Measurements from ENCODE around the gene SLC26A9. TPM values are rescaled to one million over a fixed set of nuclear protein-coding genes. Genes with fewer than 3 reads are reported as not detected.

SLC26A9 gene
- total RNA-seq, 1 experiment from 2014 or later, result not detected

DNA sequence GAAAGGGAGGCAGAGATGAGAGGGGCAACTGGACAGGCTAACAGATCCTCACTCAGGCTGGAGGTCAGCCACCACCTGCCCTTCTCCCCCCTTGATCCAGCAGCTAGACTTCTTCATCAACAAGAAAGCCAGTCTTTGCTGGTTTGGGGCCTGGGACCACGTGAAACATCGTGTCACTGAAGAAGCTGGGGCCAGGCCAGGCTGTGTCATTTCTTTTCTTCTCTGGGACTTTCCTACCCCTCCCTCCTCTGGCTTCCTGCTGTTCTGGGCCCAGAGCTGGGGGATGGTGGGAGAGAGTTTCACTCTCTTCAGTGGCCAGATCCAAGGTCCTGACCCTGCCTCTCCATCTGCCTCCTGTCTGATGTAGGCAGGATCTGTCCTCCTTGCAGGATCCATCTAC, 18.1 kb upstream of the SLC26A9 start:
- DNase-seq (ENCODE audit: low read depth, low spot score), result no peak
- intact Hi-C loops (cut with micrococcal nuclease; ENCODE audit: unreplicated experiment) (no loop called here), in situ Hi-C loops (cut with HindIII; ENCODE audit: low pct_unique_long_range_greater_than_20kb, low sequenced_read_pairs) (no loop called here)
- H3K27ac ChIP-seq (ENCODE audit: low read length), result no peak overlapping the region
- no peak overlapping the region for H3K4me3 ChIP-seq (ENCODE audit: low read depth in 2 of 2, low read length in 2 of 2)
- no peak for ATAC-seq
- no peaks in the 10 kb centered on the region for H3K9me3 ChIP-seq (ENCODE audit: control insufficient read depth, insufficient read depth, low read depth, low read length)
- no TSS peak for BruUV-seq (replicated peaks)
- TF ChIP-seq SIN3A (IDR thresholded peaks at IDR 0.05; ENCODE audit: borderline replicate concordance, insufficient read depth, low read depth, low read length) (no peak), TCF7L2 (IDR thresholded peaks at IDR 0.05; ENCODE audit: low read depth, low read length) (no peak), POLR2AphosphoS5 (IDR thresholded peaks at IDR 0.05; ENCODE audit: low read depth, low read length) (no peak)
- TF ChIP-seq, protein P1, sequence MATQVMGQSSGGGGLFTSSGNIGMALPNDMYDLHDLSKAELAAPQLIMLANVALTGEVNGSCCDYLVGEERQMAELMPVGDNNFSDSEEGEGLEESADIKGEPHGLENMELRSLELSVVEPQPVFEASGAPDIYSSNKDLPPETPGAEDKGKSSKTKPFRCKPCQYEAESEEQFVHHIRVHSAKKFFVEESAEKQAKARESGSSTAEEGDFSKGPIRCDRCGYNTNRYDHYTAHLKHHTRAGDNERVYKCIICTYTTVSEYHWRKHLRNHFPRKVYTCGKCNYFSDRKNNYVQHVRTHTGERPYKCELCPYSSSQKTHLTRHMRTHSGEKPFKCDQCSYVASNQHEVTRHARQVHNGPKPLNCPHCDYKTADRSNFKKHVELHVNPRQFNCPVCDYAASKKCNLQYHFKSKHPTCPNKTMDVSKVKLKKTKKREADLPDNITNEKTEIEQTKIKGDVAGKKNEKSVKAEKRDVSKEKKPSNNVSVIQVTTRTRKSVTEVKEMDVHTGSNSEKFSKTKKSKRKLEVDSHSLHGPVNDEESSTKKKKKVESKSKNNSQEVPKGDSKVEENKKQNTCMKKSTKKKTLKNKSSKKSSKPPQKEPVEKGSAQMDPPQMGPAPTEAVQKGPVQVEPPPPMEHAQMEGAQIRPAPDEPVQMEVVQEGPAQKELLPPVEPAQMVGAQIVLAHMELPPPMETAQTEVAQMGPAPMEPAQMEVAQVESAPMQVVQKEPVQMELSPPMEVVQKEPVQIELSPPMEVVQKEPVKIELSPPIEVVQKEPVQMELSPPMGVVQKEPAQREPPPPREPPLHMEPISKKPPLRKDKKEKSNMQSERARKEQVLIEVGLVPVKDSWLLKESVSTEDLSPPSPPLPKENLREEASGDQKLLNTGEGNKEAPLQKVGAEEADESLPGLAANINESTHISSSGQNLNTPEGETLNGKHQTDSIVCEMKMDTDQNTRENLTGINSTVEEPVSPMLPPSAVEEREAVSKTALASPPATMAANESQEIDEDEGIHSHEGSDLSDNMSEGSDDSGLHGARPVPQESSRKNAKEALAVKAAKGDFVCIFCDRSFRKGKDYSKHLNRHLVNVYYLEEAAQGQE (IDR thresholded peaks at IDR 0.05; ENCODE audit: insufficient read depth in 1 of 2, low read depth in 2 of 2, low read length in 1 of 2), result no peak
- TF ChIP-seq, protein P2, sequence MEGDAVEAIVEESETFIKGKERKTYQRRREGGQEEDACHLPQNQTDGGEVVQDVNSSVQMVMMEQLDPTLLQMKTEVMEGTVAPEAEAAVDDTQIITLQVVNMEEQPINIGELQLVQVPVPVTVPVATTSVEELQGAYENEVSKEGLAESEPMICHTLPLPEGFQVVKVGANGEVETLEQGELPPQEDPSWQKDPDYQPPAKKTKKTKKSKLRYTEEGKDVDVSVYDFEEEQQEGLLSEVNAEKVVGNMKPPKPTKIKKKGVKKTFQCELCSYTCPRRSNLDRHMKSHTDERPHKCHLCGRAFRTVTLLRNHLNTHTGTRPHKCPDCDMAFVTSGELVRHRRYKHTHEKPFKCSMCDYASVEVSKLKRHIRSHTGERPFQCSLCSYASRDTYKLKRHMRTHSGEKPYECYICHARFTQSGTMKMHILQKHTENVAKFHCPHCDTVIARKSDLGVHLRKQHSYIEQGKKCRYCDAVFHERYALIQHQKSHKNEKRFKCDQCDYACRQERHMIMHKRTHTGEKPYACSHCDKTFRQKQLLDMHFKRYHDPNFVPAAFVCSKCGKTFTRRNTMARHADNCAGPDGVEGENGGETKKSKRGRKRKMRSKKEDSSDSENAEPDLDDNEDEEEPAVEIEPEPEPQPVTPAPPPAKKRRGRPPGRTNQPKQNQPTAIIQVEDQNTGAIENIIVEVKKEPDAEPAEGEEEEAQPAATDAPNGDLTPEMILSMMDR (IDR thresholded peaks at IDR 0.05), result no peak
- ChIA-PET POLR2A (no interaction called here), CTCF (interaction anchor here (1.2 kb wide), 1 partner anchor 16 kb away, joined by 3 read pairs; no protein-coding TSS in a partner anchor)
- H3K27me3 ChIP-seq (ENCODE audit: control insufficient read depth, insufficient read depth, low read length), result peaks cover 11% of the 10 kb centered on the region
- H3K4me1 ChIP-seq (ENCODE audit: control insufficient read depth, insufficient read depth, low read length), result no peaks in the 10 kb centered on the region
- H3K36me3 ChIP-seq (ENCODE audit: control insufficient read depth, insufficient read depth, low read length), result no peaks in the 10 kb centered on the region

DNA sequence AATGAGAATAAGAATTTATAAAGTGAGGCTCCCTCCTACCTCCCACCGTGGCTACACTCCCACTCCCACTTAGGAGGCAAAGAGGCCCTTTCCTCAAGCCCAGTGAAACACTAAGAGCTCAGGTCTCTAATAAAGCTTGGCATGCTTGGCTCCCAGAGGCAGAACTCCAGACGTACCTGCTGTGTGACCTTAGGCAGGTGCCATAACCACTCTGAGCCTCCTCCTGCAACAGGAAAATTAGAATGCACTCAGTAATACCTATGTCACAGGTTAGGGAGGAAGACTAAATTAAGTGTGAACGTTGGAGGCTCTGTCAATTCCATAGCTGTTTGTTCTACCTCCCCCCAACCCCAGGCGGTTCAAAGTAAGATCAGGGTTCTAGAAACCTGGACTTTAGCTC, 16.5 kb upstream of the SLC26A9 start:
- CTCF ChIA-PET, result no interaction called here
- Histone ChIP-seq H3K9me3 (ENCODE audit: control insufficient read depth, insufficient read depth, low read depth, low read length) (no peaks in the 10 kb centered on the region), H3K27me3 (ENCODE audit: control insufficient read depth, insufficient read depth, low read length) (peaks cover 16% of the 10 kb centered on the region), H3K27ac (ENCODE audit: low read length) (no peak overlapping the region), H3K4me3 (ENCODE audit: low read depth in 2 of 2, low read length in 2 of 2) (no peak overlapping the region), H3K4me1 (ENCODE audit: control insufficient read depth, insufficient read depth, low read length) (no peaks in the 10 kb centered on the region), H3K36me3 (ENCODE audit: control insufficient read depth, insufficient read depth, low read length) (no peaks in the 10 kb centered on the region)
- ATAC-seq (no peak), DNase-seq (ENCODE audit: low read depth, low spot score) (no peak)
- POLR2A ChIA-PET, result no interaction called here
- intact Hi-C loops (cut with micrococcal nuclease; ENCODE audit: unreplicated experiment), result no loop called here
- no TSS peak for BruUV-seq (replicated peaks)
- TF ChIP-seq, protein P1 (IDR thresholded peaks at IDR 0.05; ENCODE audit: insufficient read depth in 1 of 2, low read depth in 2 of 2, low read length in 1 of 2), result no peak
- in situ Hi-C loops (cut with HindIII; ENCODE audit: low pct_unique_long_range_greater_than_20kb, low sequenced_read_pairs), result no loop called here
